Breast epithelium (tissue), 4 donors: ENCODE data around the gene PTPRN2. TPM values are rescaled to one million over a fixed set of nuclear protein-coding genes. Genes with fewer than 3 reads are reported as not detected.

Source experiments
- DNase-seq, 2 donors: peaks; one replicate each; pipeline ENCODE4 v3.0.0-alpha.2; 2019; ENCODE audit warnings: low spot score in 2 of 2
- H3K27ac ChIP-seq, 2 donors: fragments of 200-600 bp; sonication (generic) in 1 of 2; one replicate each; pipeline ENCODE4 v1.5.1; 2016 to 2019; ENCODE audit warnings: mild to moderate bottlenecking in 1 of 2
- H3K27me3 ChIP-seq, 2 donors: fragments of 200-600 bp; sonication (generic) in 1 of 2; one replicate each; pipeline versions ENCODE4 v1.5.1 to v1.6.0; 2017 to 2019; ENCODE audit warnings: control low read depth in 1 of 2, mild to moderate bottlenecking in 1 of 2
- H3K36me3 ChIP-seq: fragments of 200-600 bp; one replicate; pipeline ENCODE4 v1.5.1; 2019
- H3K4me1 ChIP-seq, 2 donors: fragments of 200-600 bp; sonication (generic); one replicate each; pipeline ENCODE4 v1.5.1; 2016 to 2019; ENCODE audit warnings: control low read depth in 1 of 2
- H3K4me3 ChIP-seq, 3 donors: fragments of 200-600 bp; sonication (generic); 1 replicate in 2 of 3; 2 replicates in 1 of 3; pipeline ENCODE4 v1.5.1; 2016 to 2019; ENCODE audit warnings: mild to moderate bottlenecking in 3 of 3, moderate library complexity in 2 of 3
- H3K9me3 ChIP-seq, 2 donors: fragments of 200-600 bp; sonication (generic) in 1 of 2; one replicate each; pipeline ENCODE4 v1.5.1; 2016 to 2019; ENCODE audit warnings: control low read depth in 1 of 2
- CTCF ChIP-seq, 3 donors: fragments of 450-650 bp; IDR thresholded peaks; one replicate each; pipeline ENCODE4 v1.5.1; 2016 to 2017; ENCODE audit warnings: antibody characterized with exemption in 3 of 3, mild to moderate bottlenecking in 3 of 3, moderate library complexity in 3 of 3
- POLR2A ChIP-seq: fragments of 450-650 bp; IDR thresholded peaks from one replicate; pipeline ENCODE4 v1.6.1; 2016; ENCODE audit warnings: antibody characterized with exemption, mild to moderate bottlenecking, moderate library complexity
- POLR2AphosphoS5 ChIP-seq, 3 donors: sonication (generic); formaldehyde crosslinking; IDR thresholded peaks; one replicate each; pipeline ENCODE4 v1.6.1; 2017; ENCODE audit warnings: antibody characterized with exemption in 3 of 3
- intact Hi-C: fragments of 100-400 bp; cut with DNase I; formaldehyde crosslinking; loops from one replicate; pipeline ENCODE4 v1.15.1; 2023; ENCODE audit warnings: low total_unique reads
- total RNA-seq, 3 donors: library from RNA; depleted of rRNA; stranded (reverse); fragments of >200 nt; gene quantifications; one replicate each; pipeline ENCODE4 v1.1.0, GENCODE V29; 2016

Gene PTPRN2
- total RNA-seq, 3 donors from 2014 or later: 1.6 to 2.2 (median 2.2) TPM

DNA sequence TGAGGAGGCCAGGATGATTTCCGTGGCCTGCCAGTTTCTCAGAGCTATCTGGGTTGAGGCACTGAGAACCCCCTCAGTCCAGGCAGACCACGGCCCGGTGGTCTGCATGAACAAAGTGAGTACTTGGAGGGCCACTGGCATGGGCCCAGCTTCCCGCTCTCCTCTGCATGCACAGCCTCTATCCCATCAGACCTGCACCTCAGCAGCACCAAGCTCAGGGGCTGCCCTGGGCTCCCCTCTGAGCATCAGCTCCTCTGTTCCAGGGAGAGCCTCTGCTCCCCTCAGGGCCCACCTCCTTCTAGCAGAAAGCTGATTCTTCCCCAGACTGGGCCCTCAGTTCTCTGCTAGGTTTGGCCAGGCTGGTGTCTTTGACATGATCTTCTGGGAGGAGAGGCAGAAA, 780.9 kb downstream of the PTPRN2 start:
- Histone ChIP-seq H3K4me1 (no peaks in the 10 kb centered on the region), H3K4me3 (no peak overlapping the region), H3K9me3 (peaks cover 13 to 56% of the 10 kb centered on the region in 2 donors), H3K27me3 (no peaks in the 10 kb centered on the region), H3K27ac (no peak overlapping the region), H3K36me3 (no peaks in the 10 kb centered on the region)
- no peak for DNase-seq
- TF ChIP-seq POLR2A: no peak
- TF ChIP-seq POLR2AphosphoS5 (IDR thresholded peaks at IDR 0.05): no peak
- TF ChIP-seq CTCF (IDR thresholded peaks at IDR 0.05): no peak
- intact Hi-C loops: no loop called here

- TF ChIP-seq POLR2AphosphoS5 (IDR thresholded peaks at IDR 0.05) (no peak), POLR2A (no peak), CTCF (IDR thresholded peaks at IDR 0.05) (no peak)
- Histone ChIP-seq H3K4me3 (no peak overlapping the region), H3K9me3 (peaks cover 13 to 59% of the 10 kb centered on the region in 2 donors), H3K36me3 (no peaks in the 10 kb centered on the region), H3K27me3 (no peaks in the 10 kb centered on the region), H3K27ac (no peak overlapping the region), H3K4me1 (no peaks in the 10 kb centered on the region)
- intact Hi-C loops: no loop called here
- no peak for DNase-seq
Observed at GRCh38 chr7:157805713-157806112, 781.9 kb downstream of the PTPRN2 start.

GRCh38 chr7:157803906-157804305, 783.7 kb downstream of the PTPRN2 start:
- H3K9me3 ChIP-seq: peaks cover 10 to 49% of the 10 kb centered on the region in 2 donors
- intact Hi-C loops: no loop called here
- no peaks in the 10 kb centered on the region for H3K27me3 ChIP-seq
- no peaks in the 10 kb centered on the region for H3K36me3 ChIP-seq
- H3K4me1 ChIP-seq: no peaks in the 10 kb centered on the region
- no peak for DNase-seq
- no peak for TF ChIP-seq CTCF (IDR thresholded peaks at IDR 0.05)
- TF ChIP-seq POLR2A: no peak
- TF ChIP-seq POLR2AphosphoS5 (IDR thresholded peaks at IDR 0.05): no peak
- no peak overlapping the region for H3K27ac ChIP-seq
- H3K4me3 ChIP-seq: no peak overlapping the region

GRCh38 chr7:157801971-157802675, 785.5 kb downstream of the PTPRN2 start:
- TF ChIP-seq POLR2A (no peak), POLR2AphosphoS5 (IDR thresholded peaks at IDR 0.05) (no peak), CTCF (IDR thresholded peaks at IDR 0.05) (no peak)
- Histone ChIP-seq H3K27me3 (no peaks in the 10 kb centered on the region), H3K9me3 (peaks cover 0 to 41% of the 10 kb centered on the region in 2 donors), H3K27ac (no peak overlapping the region), H3K36me3 (no peaks in the 10 kb centered on the region), H3K4me1 (no peaks in the 10 kb centered on the region), H3K4me3 (no peak overlapping the region)
- DNase-seq: no peak
- intact Hi-C loops: no loop called here

GRCh38 chr7:157801113-157801512, 786.5 kb downstream of the PTPRN2 start:
- H3K36me3 ChIP-seq: no peaks in the 10 kb centered on the region
- H3K27me3 ChIP-seq: no peaks in the 10 kb centered on the region
- no peak for DNase-seq
- intact Hi-C loops: no loop called here
- H3K4me1 ChIP-seq: no peaks in the 10 kb centered on the region
- H3K4me3 ChIP-seq: no peak overlapping the region
- peaks cover 0 to 43% of the 10 kb centered on the region in 2 donors for H3K9me3 ChIP-seq
- TF ChIP-seq POLR2AphosphoS5 (IDR thresholded peaks at IDR 0.05): no peak
- TF ChIP-seq POLR2A: no peak
- no peak for TF ChIP-seq CTCF (IDR thresholded peaks at IDR 0.05)
- no peak overlapping the region for H3K27ac ChIP-seq
